ENCODE measurements around the gene SYT11. TPM values are rescaled to one million over a fixed set of nuclear protein-coding genes. Genes with fewer than 3 reads are reported as not detected.
"Not testable (repeated sequence)": the region's sequence is repeated elsewhere in the genome, so short reads cannot be mapped to it uniquely, and the experiment has no call there.

SYT11 gene
- polyA plus RNA-seq, 1 donor = 21.7 TPM

DNA sequence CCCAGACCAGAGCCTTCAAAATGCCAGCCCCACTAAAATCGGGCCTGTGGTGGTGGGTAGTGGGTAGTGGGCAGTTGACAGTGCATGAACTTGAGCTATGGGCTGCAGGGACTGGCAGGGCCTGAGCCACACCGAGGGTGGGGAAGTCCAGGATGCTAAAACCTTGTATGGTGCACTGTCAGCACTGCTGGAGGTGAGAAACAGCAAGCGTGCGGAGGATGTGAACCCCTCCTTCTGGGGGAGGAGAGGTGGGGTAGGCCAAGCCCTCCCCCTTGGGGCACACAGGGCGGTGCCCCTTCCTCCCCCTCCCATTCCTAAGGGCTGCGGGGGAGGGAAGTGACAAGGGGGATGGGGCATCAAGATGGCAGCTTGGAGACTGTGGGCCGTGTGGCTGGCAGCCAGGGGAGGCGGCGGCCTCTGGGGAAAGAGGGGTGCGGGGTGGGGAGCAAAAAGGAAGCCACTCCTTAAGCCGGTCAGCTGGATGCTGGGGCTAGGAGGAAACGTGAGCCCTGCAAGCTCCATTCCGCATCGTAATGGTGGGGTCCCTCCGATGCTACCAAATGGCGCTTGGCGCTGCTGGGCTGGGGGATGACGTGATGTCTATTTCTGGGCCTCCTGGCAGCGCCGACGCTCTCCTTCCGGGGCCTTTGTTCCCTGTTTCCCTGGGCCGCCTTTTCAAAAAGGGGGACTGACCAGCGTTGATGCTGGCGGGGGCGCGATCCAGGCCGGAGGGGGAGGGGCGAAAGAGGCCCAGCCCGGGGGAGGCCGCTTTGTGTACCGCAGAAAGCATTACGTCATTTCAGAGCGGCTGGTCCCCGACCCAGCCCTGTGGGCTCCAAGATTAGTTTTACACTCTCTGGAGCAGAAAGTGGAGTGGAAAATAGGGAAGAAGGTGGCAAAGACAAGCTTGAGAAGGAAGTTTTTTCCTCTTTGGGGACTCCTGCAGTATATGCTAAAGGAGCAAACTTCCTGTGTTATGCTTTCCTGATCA is 809 bp downstream of the SYT11 start:
- DNase-seq = peak; percentile 84

DNA sequence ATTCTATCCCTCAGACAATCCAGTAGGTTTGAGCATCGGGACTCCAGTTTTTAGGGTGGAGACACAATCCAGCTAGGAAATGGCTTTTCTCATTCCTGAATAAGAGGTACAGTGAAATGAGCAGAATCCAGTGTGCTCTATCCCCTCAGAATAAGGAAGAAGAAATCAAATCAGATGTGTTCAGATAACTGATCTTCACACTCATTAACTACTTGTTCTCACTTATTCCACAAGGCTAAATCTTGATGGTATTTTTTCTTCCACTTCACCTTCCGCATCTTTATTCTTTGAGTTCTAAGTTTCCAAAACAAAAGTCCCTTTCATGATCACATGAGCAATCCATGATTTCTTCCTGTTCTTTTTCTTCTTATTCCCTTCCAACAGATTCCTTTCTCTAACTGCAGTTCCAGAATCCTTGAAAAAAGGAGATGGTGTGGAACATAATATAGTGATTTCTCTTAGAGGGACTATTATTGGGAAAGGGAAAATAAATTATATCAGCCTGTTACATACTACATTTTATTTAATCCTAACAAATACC is 1.7 kb downstream of the SYT11 start:
- DNase-seq = peak; percentile 12

DNA sequence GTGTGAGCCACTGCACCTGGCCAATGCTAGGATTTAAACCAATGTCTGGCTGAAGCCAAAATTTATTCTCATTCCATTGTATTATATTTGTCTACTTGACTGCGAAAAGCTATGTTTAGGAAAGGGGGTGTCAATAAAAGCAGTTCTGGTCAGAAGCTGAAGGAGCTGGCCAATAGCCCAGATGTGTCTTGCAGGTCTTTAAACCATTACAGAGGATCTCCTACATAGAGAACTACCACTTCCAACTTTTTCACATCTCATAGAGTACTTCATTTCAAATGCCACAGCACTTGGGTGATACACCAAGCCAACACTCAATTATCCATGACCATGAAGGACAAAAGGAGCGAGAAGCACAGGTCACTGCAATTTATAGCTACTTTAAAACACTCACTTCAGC is 2.5 kb downstream of the SYT11 start:
- DNase-seq = no peak

DNA sequence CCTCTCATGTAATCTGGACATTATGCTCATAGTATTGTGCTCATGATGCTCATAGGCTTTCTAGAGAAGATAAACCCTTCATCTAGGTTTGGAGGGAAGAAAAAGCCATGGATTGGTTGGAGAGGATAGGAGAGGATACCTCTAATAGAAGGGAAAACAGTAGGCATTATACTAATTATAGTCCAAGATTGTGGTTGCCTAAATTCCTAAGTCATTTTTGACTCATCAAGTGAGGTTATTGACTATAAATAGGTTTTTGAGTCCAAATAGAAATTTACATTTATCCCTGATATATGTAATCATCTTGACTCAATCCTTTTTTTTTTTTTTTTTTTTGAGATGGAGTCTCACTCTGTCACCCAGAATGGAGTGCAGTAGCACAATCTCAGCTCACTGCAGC is 5.0 kb downstream of the SYT11 start:
- DNase-seq = no peak

DNA sequence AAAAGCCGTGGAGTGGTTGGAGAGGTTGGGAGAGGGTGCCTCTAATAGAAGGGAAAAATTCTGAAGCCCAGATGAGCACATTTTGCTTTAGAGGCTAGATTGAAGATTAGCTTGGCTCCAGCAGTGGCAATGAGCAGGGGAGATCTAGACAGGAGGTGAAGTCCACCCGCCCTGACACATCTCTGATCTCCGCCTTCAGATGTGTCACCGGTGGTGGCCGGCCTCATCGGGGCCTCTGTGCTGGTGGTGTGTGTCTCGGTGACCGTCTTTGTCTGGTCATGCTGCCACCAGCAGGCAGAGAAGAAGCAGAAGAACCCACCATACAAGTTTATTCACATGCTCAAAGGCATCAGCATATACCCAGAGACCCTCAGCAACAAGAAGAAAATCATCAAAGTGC is 8.4 kb downstream of the SYT11 start:
- DNase-seq = no peak

DNA sequence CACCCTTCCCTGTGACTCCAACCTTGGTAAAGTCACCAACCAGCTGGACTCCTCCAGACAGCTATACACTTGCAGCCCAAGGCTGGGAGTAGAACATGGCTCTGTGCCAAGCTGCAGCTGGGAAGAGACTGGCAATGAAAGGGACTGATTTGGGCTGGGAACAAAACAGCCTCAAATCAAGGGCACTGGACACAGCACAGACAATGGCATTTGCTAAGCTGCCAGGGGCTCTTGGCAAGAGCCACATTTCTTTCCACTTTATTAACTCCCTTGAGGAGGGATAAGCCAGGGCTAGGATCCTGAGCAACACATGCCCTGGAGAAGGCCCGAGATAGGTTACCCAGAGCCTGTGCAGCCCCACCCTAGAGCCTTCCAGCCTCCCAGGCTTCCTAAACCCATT is 12.0 kb downstream of the SYT11 start:
- DNase-seq = no peak

DNA sequence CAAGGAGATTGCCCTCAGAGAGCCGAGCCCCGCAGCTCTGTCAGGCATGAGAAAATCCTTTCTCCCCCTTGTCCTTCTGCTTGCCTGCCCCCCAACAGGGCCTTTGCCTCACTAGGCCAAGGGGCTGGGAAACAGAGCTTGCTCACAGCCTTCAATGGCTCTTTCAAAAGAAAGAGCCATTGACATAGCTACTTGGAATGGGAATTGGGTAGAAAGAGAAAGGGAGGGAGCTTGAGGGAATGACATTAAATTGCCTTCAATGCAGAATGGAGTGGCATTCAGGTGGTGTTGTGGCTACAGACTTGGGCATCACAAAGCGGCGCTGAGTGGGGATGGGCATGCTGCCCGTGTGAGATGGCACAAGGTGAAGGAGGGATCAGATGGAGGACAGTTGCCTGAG is 13.2 kb downstream of the SYT11 start:
- DNase-seq = no peak

DNA sequence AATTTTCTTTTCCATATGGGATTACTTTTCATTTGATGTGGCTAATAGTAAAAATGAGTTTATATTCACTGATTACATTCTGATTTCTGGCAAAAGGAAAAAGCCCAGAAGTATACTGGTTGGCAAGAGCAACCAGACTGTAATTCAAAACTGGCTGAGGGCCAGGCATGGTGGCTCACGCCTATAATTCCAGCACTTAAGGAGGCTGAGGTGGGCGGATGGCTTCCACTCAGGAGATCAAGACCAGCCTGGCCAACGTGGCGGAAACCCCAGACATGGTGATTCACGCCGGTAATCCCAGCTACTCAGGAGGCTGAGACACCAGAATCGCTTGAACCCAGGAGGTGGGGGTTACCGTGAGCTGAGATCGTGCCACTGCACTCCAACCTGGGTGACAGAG is 14.5 kb downstream of the SYT11 start:
- no peak for DNase-seq

DNA sequence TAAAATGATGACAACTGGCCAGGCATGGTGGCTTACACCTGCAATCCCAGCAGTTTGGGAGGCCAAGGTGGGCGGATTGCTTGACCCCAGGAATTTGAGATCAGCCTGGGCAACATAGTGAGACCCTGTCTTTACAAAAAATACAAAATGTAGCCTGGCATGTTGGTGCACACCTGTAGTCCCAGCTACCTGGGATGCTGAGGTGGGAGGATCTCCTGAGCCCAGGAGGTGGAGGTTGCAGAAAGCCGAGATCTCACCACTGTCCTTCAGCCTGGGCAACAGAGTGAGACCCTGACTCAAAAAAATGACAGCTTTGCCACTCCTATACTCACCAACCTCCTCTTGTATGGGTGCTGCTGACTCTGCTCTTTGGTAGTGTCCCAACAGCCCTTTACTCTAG is 18.6 kb downstream of the SYT11 start:
- DNase-seq = no peak

DNA sequence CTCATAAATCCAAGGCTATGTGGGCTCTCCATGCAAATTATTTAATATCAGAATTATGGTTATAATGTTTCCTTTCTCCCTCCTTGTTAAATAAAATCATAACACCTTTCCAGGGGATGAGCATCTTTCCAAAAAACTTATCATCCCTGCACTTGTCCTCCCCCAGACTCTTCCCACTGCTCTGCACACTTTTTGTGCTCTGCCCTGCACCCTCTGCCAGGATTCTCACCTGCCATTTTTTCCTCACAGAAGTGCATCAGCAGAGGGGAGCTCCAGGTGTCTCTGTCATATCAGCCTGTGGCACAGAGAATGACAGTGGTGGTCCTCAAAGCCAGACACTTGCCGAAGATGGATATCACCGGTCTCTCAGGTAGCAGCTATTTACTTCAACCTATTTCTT is 20.9 kb downstream of the SYT11 start:
- DNase-seq = no peak

DNA sequence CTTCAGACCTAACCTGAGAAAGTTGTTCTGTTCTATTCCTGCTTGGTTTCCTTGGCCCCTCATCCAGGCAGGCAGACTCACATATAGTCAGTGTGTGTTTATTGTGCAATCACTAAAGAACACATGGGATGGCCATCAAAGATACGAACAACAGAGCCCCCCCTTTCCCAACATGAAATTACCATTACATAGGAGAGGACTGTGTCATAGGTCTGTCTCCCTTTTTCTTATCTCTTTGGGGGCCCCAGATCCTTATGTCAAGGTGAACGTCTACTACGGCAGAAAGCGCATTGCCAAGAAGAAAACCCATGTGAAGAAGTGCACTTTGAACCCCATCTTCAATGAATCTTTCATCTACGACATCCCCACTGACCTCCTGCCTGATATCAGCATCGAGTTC is 21.6 kb downstream of the SYT11 start:
- no peak for DNase-seq

DNA sequence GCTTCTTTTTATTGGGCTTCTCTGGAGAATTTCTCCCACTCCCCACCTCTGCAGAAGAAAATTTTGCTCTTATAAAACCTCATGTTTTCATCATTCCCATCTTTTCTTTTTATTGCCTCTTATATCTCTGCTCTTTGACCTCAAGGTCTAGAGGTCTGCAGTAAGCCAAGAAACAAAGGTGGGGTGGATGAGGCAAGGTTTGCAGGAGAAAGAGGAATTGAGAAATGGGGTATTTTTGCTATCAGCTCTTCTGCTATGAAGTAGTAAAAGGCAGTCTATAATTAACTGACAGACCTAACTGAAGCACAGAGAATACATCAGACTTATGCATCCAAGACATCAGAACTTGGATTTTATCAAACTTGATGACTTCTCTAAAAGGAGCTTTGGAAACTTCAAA is 22.9 kb downstream of the SYT11 start:
- DNase-seq = no peak

DNA sequence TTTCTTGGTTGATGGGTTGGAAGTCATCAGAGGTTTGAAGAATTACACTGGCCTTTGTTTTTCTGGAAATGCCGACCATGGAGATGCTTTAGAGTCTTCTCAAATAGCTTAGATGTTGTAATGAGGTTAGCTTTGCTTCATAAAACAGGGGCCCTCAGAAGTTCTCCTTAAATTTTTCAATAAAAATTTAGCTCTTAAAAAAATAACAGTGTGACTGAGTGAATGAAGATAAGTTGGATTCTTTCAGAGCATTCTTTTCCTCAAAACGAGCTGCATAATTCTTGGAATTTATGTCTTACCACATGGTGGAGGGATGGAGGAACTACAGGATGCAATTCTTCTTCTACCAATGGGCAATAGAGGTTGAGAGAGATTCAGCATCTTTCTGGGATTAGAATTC is 23.4 kb downstream of the SYT11 start:
- DNase-seq = no peak

DNA sequence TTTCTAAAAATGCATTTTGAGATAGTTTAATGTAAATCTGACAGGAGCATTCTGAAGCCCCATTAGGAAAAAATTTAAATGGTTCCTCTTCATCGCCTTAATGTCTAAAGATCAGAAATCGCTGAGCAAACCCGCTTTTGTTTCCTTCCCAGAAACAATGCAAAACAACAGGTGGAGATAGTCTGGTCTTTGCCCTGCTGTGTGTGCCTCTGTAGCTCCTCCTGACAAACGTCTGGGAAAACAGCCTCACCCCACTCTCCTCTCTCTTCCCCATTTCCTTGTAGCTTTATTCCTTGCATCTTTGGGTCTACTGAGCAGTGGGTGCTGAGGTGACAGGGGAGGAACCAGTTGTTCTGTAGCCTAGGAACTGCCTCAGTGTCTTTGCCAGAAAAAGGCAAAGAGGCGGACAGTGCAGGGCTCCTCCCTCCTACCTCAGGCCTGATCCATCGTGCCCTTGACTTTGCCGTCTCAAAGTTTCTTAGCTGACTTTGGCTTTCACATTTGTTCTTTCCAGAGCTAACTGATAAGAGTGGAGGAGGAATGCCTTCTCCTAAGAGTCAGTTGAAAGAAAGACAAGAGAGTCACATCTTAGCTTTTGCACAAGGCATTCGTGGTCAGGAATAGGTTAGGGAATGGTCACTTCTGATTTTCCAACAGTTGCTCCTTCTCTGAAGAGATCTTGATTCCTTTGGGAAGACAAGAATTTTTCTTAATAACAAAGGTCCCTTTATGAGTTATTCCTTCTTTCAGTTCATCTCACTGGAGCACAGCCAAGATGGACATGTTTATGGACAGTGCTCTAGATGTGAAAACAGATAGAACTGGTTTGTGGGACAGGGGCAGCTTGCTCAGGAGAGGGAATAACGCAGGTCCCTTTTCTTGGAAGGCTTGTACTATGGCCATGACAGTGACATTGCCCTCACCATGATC is 24.9 kb downstream of the SYT11 start:
- no peak for DNase-seq

DNA sequence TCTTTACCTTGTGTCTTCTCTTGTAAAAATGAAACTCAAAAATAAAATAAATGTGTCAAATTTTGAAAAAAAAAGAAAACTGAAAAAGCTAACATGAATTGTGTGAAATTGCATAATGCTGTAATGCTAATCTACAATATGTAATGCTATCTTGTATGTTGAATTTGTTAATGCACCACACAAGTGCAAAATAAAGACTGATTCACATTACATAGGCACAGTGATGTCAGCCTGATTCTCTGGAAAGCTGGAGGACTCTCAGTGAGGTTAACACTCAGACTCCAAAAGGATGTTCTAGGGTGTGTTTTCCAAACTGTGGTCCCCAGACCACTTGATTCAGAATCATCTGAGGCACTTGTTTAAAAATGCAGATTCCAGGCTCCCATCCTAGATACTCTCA is 25.6 kb downstream of the SYT11 start:
- no peak for DNase-seq

DNA sequence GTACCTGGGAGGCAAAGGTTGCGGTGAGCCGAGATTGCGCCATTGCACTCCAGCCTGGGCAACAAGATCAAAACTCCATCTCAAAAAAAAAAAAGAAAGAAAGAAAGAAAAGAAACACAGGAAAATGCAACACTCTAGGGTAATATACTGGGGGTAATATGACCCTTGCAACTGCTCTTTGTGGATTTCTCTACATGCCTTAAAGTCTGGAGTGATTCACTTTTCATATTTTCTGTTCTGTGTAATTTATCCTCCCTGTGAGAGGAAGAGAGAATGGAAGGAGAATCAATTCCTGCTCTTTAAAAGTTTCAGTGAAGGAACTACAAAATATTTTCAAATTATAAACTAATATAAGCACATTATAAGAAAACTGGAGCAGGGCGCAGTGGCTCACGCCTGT is 29.1 kb downstream of the SYT11 start:
- no peak for DNase-seq

DNA sequence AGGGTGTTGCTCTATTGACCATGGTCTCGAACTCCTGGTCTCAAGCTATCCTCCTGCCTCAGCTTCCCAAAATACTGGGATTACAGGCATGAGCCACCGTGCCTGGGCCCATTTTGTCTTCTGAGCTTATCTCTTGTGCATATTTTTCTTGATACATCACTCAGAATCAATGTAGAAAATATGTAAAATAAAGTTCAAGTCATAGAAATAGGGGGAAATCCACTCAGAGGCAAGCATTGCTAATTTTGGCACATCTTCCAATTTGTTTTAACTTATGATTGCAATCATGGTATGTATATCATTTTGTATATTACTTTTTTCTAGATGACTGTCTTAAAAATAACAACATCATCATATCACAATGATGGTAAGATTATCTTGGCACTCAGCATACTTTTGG is 30.2 kb downstream of the SYT11 start:
- DNase-seq = no peak

DNA sequence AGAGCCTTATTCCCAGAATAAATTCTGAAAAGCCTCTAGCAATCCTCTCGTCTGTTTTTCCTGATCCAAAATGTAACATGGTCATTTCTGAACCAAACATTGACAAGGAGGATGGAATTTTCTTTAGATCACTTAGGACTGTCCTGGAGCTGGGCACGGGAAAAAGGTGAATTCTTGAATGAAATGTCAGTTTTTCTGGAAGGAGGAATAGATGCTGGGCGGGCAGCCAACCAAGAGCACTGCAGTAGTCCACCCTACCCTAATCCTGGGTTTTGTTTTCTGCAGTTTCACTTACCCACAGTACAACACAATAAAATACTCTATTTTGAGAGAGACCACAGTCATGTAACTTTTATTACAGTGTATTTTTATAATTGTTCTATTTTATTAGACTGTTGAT is 30.9 kb downstream of the SYT11 start:
- no peak for DNase-seq

DNA sequence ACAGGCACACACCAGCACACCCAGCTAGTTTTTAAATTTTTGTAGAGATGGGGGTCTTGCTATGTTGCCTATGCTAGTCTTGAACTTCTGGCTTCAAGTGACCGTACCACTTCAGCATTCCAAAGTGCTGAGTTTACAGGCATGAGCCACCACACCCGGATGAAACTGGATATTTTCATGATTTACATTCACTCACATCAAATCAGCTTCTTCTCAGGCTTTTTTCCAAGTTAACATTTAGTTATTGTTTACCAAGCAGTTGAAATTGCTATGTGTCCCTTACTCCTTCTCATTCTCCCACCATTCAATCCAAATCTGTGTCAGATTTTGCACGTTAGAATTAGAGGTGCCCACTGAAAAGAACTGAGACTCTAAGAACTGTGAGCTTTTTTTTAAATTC is 33.4 kb downstream of the SYT11 start:
- no peak for DNase-seq

DNA sequence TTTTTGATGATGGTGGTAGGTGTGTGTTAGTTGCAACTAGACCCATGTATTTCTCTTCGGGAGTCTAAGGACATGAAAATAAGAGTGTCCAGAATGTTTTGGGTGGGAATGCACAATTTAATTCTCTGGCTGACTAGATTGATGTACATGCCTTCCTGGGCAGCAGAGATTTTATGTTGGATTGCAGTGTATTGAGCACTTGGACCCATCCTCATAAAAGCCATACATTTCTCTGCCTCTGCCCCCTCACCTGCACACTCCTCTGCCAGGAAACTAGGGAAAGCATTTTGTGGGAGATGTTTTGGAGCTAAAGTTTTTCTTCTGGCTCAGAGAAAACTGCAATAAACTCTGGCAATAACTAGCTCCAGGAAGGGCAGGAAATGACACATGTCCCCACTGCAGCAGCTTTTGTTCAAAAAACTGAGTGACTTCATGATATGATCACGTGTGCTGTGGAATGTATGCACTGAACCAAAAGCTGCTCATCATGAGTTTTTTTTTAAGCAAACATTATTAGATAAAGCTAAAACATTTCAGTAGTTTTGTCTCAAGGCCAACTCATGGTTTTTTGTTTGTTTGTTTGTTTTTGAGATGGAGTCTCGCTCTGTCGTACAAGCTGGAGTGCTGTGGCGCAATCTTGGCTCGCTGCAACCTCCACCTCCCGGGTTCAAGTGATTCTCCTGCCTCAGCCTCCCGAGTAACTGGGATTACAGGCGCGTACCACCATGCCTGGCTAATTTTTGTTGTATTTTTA is 34.2 kb downstream of the SYT11 start:
- no peak for DNase-seq

DNA sequence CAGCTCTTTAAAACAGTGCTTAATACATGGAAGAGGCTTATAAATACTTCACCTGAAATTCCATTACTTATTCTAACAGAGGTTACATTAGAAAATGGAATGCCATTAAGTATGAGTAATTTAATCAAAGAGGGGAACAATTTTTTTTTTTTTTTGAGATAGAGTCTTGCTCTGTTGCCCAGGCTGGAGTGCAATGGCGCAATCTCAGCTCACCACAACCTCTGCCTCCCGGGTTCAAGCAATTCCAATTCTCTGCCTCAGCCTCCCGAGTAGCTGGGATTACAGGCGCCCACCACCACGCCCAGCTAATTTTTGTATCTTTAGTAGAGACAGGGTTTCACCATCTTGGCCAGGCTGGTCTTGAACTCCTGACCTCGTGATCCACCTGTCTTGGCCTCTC is 36.2 kb downstream of the SYT11 start:
- not testable (repeated sequence) for DNase-seq

DNA sequence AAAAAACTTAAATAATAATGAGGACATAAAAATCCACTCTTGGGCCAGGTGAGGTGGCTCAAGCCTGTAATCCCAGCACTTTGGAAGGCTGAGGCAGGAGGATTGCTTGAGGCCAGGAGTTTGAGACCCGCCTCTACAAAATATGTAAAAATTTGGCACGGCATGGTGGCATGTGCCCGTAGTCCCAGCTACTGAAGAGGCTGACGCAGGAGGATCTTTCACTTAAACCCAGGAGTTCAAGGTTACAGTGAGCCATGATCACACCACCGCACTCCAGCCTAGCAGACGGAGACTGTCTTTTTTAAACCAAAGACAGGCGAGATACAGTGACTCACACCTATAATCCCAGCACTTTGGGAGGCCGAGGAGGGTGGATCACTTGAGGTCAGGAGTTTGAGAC is 37.1 kb downstream of the SYT11 start:
- DNase-seq = not testable (repeated sequence)

All from left kidney (tissue), 2 donors.